HG02610 (cell line): ENCODE measurements around the gene GATD1.

Experiments
- ATAC-seq: cut with Tn5 transposase; IDR thresholded peaks from one replicate; pipeline ENCODE4 v1.9.1; 2021; ENCODE audit warnings: mild to moderate bottlenecking, moderate library complexity; ENCODE audit not compliant: unreplicated experiment

Gene GATD1, protein sequence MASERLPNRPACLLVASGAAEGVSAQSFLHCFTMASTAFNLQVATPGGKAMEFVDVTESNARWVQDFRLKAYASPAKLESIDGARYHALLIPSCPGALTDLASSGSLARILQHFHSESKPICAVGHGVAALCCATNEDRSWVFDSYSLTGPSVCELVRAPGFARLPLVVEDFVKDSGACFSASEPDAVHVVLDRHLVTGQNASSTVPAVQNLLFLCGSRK

DNA sequence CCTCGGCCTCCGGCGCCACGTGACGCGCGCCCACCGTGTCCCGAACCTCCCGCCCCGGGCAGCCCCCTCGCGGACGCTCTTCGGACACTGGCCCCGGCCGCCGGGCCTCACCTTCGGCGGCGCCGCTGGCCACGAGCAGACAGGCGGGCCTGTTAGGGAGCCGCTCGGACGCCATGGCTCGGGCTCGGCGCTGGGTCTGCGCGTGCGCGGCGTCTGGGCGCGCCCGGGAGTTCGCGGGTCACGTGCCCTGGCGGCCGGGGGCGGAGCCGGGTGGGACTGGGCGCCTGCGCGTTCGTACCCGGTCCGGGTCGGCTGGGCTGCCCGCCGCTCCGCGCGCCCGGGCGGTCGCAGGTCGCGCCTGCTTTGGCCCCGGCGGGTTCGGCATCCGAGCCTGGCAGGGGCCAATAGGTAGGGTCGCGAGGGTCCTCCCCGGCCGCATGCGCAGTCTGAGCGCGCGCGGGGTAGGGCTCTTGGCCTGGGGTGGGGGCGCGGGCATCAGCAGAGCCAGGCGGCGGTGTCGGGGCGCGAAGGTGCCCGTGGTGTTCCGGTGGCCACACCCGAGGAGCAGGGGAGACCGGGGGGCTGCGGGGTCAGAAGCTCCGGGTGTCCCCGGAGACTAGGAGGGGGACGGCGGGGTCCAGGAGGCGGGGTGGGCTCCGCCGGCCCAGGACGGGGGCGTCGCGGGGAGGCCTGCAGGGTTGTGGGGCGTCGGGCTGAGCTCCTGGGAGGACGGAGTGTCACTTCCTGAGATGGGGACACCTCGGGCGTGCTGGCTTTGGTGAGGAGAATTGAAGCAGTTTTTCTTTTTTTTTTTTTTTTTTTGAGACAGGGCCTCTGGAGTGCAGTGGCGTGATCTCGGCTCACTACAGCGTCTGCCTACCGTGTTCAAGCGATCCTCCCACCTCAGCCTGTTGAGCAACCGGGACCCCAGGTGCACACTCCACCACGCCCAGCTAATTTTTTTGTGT lies at the start of gene GATD1:
Gene GATD1 (minus strand): TSS at position 200 of the 968 bp plus-strand sequence. CDS start 25 bp downstream, at position 175.
- ATAC-seq = peak; percentile 67

DNA sequence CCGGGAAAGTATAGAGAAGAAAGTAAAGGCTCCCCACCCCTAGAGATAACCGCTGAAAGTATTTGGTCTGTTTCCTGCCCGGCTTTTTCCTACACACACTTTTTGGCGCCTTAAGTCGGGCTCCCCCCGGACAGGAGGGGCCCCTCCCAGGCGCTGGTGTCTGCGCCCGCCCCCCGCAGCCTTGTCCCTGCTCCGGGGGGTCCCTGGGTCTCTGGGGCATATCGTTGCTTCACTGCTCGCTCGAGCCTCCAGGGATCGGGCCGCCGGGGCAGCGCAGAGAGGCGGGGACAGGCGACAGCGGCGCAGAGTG lies 49.5 kb upstream of the GATD1 start:
- no peak for ATAC-seq

DNA sequence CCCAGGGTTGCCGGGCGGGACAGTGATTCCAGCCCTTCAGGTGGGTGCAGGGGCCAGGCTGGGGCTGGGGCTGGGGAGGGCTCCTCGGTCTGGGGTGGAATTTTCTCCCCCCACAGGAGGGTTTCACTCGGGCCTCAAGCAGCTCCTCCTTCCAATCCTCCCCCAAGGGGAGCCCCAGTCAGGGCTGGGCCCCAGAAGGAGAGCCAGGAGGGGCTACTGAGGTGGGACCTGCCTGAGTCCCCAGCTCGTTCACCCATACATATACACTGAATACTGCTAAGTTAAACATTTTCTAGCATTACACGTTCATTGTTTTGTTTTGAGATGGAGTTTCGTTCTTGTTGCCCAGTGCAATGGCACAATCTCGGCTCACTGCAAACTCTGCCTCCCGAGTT lies 48.9 kb upstream of the GATD1 start:
- ATAC-seq = no peak

DNA sequence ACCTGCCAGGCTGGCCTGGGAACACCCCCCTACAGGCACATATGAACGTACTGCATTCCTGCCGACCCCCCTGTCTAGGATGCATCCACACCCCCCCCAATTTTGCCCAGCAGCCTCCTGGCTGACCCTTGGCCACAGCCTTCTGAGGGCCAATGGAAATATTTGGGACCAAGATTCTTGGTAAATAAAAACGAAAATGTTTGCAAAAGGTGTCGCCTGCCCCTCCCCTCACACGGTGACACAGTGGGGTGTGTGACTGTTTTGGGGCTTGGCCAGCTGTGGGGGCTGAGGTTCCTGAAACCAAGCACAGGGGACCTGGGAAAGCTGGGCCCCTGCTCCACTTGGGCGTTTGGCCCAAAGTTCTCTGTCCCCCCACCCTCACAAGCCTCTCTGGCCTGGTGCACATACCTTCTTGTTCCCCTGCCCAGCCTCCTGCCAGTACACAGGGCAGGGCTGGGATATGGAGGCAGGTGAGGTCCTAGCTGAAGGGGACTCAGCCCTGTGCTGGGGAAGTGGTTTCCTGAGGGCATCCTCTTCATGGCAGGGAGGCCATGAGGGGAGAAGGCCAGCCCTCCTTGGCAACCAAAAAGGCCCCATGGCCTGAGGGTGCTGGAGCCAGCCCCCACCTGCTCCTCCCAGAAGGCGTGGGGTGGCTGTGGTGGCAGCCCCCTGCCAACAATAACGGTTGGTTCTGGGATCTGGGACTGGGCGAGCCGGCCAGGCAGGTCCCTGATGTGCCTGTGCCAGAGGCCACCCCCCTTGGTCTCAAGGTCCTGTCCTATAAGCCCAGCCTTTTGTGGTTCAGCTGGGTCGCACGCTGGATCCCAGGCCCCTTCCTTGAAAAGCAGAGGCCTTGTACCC lies 48.3 kb upstream of the GATD1 start:
- no peak for ATAC-seq

DNA sequence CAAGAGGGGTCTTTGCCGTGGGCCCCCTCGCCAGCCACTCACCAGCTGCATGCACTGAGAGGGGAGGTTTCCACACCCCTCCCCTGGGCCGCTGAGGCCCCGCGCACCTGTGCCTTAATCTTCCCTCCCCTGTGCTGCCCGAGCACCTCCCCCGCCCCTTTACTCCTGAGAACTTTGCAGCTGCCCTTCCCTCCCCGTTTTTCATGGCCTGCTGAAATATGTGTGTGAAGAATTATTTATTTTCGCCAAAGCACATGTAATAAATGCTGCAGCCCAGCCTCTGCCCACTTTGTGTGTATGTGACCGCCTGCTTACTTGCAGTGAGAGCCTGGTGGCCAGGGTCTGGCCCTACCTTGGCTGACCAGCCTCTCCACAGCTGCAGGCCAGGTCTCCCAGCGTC lies 47.7 kb upstream of the GATD1 start:
- no peak for ATAC-seq

DNA sequence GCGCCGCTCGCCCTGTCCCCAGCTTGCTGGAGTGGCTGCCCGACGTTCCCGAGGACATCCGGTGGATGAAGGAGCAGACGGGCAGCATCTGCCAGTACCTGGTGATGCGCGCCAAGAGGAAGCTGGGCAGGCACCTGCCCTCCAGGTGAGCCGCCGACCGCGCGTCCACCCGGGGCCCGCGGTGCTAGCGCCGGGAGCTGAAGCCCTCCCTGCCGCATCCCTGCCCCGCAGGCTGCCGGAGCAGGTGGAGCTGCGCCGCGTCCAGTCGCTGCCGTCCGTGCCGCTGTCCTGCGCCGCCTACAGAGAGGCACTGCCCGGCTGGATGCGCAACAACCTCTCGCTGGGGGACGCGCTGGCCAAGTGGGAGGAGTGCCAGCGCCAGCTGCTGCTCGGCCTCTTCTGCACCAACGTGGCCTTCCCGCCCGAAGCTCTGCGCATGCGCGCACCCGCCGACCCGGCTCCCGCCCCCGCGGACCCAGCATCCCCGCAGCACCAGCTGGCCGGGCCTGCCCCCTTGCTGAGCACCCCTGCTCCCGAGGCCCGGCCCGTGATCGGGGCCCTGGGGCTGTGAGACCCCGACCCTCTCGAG lies 47.1 kb upstream of the GATD1 start:
- no peak for ATAC-seq

DNA sequence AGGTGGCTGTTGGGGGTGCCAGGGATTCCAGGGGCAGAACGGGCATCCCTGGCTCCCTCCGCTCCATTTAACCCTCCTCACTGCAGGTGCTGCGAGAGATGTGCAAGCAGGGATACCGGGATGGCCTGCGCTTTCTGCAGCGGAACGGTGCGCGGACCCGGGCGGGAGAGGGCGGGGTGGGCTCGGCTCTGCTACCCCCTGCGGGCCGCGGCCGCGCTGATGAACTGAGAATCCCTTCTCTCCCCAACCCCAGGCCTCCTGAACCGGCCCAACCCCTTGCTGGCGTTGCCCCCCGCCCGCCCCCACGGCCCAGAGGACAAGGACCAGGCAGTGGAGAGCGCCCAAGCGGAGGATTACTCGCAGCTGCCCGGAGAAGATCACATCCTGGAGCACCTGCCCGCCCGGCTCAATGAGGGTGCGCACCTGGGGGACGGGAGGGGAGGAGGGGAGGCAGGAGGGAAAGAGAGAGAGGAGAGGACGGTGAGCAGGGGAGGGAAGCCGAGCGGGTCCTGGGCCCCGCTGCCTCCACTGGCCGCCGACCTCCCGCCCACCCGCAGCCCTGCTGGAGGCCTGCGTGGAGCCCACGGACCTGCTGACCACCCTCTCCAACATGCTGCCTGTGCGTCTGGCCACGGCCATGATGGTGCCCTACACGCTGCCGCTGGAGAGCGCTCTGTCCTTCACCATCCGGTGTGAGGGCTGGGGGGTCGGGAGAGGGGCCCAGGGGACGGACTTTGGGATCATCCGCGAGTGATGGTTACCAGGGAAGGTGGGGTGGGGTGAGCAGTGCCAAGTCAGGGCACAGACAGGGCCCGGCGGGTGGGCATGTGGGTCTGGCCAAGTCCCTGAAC lies 46.4 kb upstream of the GATD1 start:
- ATAC-seq = no peak

DNA sequence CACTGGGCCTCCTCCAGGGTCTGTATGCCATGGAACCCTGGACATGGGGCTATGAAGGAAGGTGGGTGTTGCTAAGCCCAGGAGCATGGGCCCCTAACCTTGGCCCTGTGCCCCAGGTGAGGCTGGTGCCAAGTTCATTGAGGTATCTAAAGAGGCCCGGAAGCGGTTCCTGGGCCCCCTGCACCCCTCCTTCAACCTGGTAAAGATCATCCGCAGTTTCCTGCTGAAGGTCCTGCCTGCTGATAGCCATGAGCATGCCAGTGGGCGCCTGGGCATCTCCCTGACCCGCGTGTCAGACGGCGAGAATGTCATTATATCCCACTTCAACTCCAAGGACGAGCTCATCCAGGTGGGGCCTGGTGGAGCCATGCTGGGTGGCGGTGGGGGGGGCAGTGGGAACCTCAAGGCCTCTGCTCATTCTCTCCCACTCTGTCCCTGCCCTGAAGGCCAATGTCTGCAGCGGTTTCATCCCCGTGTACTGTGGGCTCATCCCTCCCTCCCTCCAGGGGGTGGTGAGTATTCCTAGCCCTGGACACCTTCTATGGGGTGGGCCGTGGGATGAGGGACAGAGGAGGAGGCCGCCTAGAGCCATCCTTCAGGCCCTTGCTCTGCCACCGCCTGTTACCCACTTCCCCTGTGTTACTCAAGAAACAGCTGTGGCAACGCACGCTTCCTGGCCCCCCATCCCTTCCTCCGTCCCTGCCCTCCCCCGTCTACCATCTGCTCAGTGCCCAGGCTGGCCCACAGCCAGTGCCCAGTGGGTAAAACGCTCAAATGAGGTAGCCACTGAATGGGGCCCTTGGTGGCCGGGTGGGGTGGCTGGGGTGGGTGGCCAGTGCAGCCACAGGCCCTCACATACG lies 44.5 kb upstream of the GATD1 start:
- no peak for ATAC-seq

DNA sequence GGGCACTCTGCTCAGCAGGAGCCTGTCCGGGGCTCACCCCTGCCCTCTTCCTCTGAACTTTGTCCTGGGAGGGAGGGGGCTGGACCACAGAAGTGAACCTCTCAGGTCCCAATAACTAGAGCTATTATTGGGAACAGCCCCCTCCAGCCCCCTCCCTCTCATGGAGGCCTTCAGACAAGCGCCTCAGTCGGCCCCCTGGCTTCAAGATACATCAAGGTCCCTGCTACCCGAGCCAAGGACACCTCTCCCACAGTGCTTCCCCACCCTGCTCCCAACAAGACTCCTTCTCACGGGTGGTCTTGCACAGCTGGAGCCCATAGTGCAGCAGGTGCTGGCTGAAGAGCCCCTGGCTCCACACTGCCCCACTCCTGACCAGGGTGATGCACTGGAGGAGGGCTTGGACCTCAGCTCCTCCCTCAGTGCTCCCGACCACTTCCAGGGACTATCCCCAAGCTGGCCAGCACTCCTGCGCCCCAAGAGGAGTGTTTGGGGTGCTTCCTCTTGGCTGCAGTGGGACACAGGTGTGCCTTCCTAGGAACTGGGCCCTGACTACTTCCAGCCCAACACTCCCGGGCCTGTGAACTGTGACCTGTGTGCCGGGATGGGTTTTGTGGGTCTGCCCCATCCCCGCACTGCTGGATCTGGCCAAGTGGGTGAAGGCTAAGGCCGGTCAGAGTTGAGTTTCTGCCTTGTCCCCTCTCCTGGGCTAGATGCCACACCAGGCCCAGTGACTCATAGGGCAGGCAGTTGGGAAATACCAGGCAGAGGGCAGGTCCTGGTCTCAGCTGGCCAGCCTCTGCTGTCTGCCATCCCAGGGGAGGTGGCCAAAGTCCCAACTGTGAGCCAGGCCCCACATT lies 43.6 kb upstream of the GATD1 start:
- ATAC-seq = no peak

DNA sequence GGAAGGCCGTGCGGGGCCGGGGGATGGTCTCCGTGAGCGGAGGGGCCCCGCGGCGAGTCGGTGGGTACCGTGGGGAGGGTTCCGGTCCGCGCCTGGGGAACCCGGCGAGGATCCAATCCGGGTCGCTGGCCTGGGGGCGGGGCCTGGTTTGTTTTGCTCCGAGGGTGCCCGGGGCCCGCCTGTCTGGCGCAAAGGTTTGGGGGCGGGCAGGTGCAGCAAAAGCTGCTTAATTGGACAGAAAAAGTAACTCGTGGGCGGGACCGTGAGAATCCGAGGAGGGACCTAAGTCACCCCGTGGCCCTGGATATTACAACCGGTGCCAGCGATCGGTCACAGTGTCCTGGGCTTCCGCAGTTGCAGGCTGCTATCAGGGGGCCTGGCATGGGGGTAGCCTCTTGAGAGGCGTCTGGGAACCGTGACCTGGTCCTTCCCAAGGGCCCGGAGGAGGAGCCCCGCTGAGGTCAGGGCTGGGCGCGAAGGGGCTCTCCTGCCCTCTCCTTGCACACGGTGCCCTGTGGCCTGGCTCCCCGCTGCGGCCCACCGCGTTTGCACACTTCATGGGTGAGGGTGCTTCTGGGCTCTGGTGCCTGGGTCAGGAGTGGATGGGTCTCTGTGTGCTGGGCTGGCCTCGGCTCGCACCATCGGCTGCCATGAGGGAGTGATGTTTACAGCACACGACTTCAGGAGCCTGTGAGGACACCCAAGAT lies 42.8 kb upstream of the GATD1 start:
- peak; percentile 55 for ATAC-seq

DNA sequence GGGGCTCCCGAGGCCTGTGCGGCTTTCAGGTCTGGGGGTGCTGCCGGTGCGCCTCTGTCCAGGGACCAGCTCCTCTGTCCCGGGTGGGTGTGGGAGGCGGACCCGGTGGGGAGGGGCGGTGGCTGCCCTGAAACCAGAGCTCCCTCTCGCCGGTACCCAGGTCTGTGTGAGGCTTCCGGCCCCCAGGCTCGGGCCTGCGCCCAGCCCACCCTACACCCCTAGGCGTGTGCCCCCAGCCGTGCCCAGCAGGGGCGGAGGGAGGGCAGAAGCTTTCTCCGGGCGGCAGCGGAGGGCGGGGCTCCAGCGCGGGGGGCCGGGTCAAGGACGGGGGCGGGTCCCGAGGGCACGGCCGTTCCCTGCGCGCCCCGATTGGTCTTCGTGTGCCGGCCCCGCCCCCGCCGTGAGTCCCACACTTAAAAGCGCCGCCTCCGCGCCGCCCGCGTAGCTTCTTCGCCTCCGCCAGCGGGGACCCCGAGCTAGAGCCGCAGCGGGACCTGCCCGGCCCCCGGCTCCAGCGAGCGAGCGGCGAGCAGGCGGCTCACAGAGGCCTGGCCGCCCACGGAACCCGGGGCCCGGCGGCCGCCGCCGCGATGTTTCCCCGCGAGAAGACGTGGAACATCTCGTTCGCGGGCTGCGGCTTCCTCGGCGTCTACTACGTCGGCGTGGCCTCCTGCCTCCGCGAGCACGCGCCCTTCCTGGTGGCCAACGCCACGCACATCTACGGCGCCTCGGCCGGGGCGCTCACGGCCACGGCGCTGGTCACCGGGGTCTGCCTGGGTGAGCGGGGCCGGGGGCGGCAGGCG lies 42.0 kb upstream of the GATD1 start:
- ATAC-seq = peak; percentile 62

DNA sequence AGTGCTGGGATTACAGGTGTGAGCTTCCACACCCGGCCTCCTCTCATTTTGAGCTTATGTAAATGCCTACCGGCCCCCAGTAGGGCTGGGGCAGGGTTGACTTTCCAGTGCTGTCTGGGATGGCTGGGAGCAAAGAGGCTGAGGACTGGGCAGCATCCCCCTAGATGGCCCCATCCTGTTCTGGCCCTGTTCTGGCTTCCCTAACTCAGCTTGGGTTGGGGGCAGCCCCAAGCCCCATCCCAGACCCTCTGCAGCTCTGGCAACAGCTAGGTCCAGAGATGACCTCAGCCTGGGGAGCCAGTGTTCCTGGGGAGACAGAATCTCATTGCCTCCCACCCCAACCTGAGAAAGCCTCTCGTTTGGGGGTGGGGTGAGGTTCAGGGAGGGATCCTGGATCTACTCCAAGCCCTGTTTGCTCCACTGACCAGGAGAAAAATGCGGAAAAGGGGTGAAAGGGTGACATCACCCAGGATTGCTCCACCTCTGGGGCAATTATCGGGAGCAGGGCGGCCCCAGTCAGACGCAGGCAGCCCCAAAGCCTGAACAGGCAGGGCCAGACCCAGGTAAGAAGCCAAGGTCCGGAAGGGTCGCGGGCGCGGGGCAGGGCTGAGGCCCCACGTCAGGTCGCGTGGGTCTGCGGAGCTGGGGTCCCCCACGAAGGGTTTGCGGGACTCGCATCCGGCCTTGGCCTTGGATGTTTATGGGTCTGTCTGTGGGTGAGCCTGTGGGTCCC lies 41.3 kb upstream of the GATD1 start, which contains the start of gene PNPLA2:
Gene PNPLA2 (plus strand): TSS at position 519 of the 733 bp plus-strand sequence. CDS start 805 bp downstream, outside the sequence.
- no peak for ATAC-seq

DNA sequence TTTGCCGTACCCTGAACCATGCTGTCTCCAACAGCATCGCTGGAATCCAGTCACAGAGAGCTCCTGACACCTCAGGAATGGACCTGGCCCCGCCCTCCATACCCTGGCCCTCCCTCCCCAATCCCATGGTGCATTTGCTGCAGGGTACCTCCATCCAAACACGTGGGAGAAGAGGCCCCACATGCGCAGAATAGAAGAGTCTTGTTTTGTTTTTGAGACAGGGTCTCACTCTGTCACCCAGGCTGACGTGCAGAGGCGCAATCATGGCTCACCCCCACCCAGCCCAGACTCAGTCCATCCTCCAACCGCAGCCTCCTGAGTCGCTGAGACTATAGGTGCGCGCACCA lies 39.1 kb upstream of the GATD1 start:
- no peak for ATAC-seq

DNA sequence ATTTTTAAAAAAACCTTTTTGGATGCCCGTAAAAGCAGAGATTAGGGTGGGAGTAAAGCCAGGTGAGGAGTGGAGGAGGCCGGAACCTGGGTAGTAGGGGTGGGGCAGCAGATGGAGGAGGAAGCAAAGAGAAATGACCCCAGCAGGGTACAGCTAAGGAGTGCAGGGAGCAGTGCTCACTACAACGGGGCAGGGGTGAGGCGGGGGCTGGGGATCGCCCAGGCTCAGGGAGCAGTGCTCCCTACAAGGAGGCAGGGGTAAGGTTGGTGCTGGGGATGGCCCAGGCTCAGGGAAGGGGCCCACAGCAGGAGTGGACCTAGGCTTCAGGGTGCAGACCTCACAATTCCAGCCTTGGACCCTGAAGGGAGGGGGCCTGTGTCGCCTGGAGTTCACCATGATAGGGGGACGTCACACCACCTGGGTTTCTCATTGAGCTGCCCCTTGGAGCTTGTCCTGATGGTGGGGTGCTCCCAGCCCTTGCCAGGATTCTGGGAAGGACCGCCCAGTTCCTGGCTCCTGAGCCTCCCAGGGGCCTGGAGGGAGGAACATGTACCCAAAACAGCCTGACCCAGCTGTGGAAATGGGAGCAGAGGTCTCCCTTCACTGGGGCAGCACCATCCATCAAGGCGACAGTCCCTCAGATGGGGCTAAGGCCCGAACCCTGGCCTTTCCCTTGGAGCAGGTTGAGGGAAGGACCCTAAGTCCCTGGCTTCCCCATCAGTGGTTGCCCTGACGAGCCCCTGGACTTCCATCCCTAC lies 38.6 kb upstream of the GATD1 start:
- no peak for ATAC-seq

DNA sequence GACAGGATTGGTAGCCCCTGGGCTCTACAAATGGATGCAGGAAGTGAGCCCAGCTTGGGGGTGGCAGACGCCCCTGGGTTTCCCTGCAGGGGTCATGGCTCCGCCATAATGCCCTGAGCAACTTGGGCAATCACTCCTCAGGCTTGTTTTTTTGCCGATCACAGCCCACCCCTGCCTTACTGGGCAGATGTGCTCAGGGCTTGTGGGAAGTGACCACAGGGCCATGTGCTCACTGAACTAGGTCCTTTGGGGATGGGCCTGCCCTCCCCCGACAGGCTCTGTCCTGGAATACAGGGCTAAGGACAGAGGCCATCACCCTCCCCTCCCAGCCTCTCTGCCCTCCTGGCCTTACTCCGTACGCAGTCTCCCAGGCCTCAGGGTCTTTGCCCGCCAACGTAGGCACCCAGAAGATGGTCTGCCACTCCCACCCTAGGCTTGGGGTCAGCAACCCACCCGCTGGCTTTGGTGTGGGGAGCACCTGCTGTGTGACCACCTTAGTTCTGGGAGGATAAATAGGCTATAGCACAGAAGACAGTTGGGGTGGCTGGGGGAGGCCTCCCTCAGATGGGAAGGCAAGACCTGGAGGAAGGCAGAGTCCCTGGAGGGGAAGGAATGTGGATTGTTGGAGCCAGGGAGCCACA lies 36.3 kb upstream of the GATD1 start:
- no peak for ATAC-seq
